ENCODE data around the gene PEAK1.

The PEAK1 gene

GRCh38 chr15:77081971-77082370 is 337.9 kb downstream of the PEAK1 start:
- DNase-seq = no peak

GRCh38 chr15:77076323-77076915 is 343.5 kb downstream of the PEAK1 start:
- no peak for DNase-seq

- DNase-seq = no peak
These were observed 344.4 kb downstream of the PEAK1 start for GRCh38 chr15:77075528-77075927.

- DNase-seq = no peak
These were observed 345.6 kb downstream of the PEAK1 start for GRCh38 chr15:77074350-77074749.

GRCh38 chr15:77071305-77072223 is 348.3 kb downstream of the PEAK1 start:
- no peak for DNase-seq

- DNase-seq = peak; percentile 83 to 92 (median 90)
These were observed 349.2 kb downstream of the PEAK1 start, which contains the start of gene TSPAN3 for GRCh38 chr15:77070495-77071304. Gene TSPAN3 (minus strand): TSS chr15:77071109. CDS start chr15:77070954, 155 bp downstream.

- DNase-seq = no peak
These were observed 349.8 kb downstream of the PEAK1 start for GRCh38 chr15:77070180-77070494.

GRCh38 chr15:77069521-77070121 is 350.3 kb downstream of the PEAK1 start:
- peak in 1 of 6 experiments; percentile 20 for DNase-seq

GRCh38 chr15:77068633-77069032 is 351.3 kb downstream of the PEAK1 start:
- DNase-seq = no peak

- DNase-seq = no peak
These were observed 352.1 kb downstream of the PEAK1 start for GRCh38 chr15:77067691-77068367.

GRCh38 chr15:77066971-77067690 is 352.8 kb downstream of the PEAK1 start:
- DNase-seq = no peak

- DNase-seq = no peak
These were observed 355.2 kb downstream of the PEAK1 start for GRCh38 chr15:77064539-77065308.

- no peak for DNase-seq
These were observed 355.8 kb downstream of the PEAK1 start for GRCh38 chr15:77064063-77064462.

- no peak for DNase-seq
These were observed 356.7 kb downstream of the PEAK1 start for GRCh38 chr15:77063249-77063648.

GRCh38 chr15:77060546-77060945 is 359.4 kb downstream of the PEAK1 start:
- DNase-seq = no peak

- DNase-seq = no peak
These were observed 360.0 kb downstream of the PEAK1 start for GRCh38 chr15:77059786-77060361.

- DNase-seq = no peak
These were observed 361.4 kb downstream of the PEAK1 start for GRCh38 chr15:77058468-77058867.

GRCh38 chr15:77057685-77058084 is 362.2 kb downstream of the PEAK1 start:
- no peak for DNase-seq

GRCh38 chr15:77057072-77057471 is 362.8 kb downstream of the PEAK1 start:
- no peak for DNase-seq

- no peak for DNase-seq
These were observed 366.2 kb downstream of the PEAK1 start for GRCh38 chr15:77053709-77054108.

GRCh38 chr15:77052556-77052955 is 367.3 kb downstream of the PEAK1 start:
- DNase-seq = no peak

All from stimulated activated naive CD4-positive, alpha-beta T cell (primary cell).